HepG2 (cell line): ENCODE data around the gene PRMT5. TPM values are rescaled to one million over a fixed set of nuclear protein-coding genes. Genes with fewer than 3 reads are reported as not detected.

ENCODE experiments used
- CAMTA2 ChIP-seq: sonication (generic); formaldehyde crosslinking; IDR thresholded peaks from 2 replicates; pipeline ENCODE4 v1.4.0; 2020; ENCODE audit warnings: mild to moderate bottlenecking, missing genetic modification reagents, borderline replicate concordance
- HMG20B ChIP-seq: conservative IDR thresholded peaks from 2 replicates; pipeline ENCODE4 v1.6.1; 2016; ENCODE audit warnings: missing genetic modification reagents, missing compliant biosample characterization
- KDM1A ChIP-seq: IDR thresholded peaks from 2 replicates; pipeline ENCODE4 v1.6.1; 2016; ENCODE audit warnings: missing compliant biosample characterization
- MXD4 ChIP-seq: IDR thresholded peaks from 2 replicates; pipeline ENCODE4 v1.6.1; 2016; ENCODE audit warnings: mild to moderate bottlenecking, missing biosample characterization, missing genetic modification reagents
- NCOA5 ChIP-seq: sonication (generic); formaldehyde crosslinking; IDR thresholded peaks from 2 replicates; pipeline ENCODE4 v1.4.0; 2020; ENCODE audit warnings: missing genetic modification reagents
- PCBP2 ChIP-seq: fragments of 200-400 bp; formaldehyde crosslinking; optimal IDR thresholded peaks from 2 replicates; pipeline ENCODE3; 2018; ENCODE audit warnings: low read length, low read depth; ENCODE audit not compliant: poor library complexity, severe bottlenecking
- SNAI1 ChIP-seq: sonication (generic); formaldehyde crosslinking; IDR thresholded peaks from 2 replicates; pipeline ENCODE4 v1.5.0; 2020; ENCODE audit warnings: mild to moderate bottlenecking, missing genetic modification reagents, borderline replicate concordance
- ZNF263 ChIP-seq: sonication (generic); formaldehyde crosslinking; IDR thresholded peaks from 2 replicates; pipeline ENCODE4 v1.4.0; 2020; ENCODE audit warnings: missing genetic modification reagents
- ZNF317 ChIP-seq: sonication (generic); formaldehyde crosslinking; IDR thresholded peaks from 2 replicates; pipeline ENCODE4 v1.5.0; 2020; ENCODE audit warnings: mild to moderate bottlenecking, missing genetic modification reagents
- ZNF432 ChIP-seq: sonication (generic); formaldehyde crosslinking; IDR thresholded peaks from 2 replicates; pipeline ENCODE4 v1.5.0; 2020; ENCODE audit warnings: missing genetic modification reagents, mild to moderate bottlenecking, borderline replicate concordance
- ZNF484 ChIP-seq: sonication (generic); formaldehyde crosslinking; IDR thresholded peaks from 2 replicates; pipeline ENCODE4 v1.5.1; 2020; ENCODE audit warnings: mild to moderate bottlenecking, low read depth, missing genetic modification reagents, borderline replicate concordance
- polyA plus RNA-seq, 8 experiments: library from polyadenylated mRNA; depleted of rRNA in 3 of 8; stranded (reverse) in 7 of 8; unstranded in 1 of 8; fragments of >200 nt; fragmentation: Illumina TruSeq in 4 of 8; extraction: Trizol in 4 of 8; gene quantifications; 2 replicates each; pipeline versions ENCODE4 v1.2.1 to v1.2.3, GENCODE V29; 2011 to 2016; ENCODE audit warnings: low read depth in 4 of 8, missing spikeins in 1 of 8, mixed read lengths in 1 of 8; ENCODE audit not compliant: insufficient read depth in 1 of 8
- total RNA-seq, 5 experiments: library from RNA; depleted of rRNA; stranded (reverse); fragments of >200 nt; fragmentation: Illumina TruSeq; extraction: Trizol; gene quantifications; 2 replicates each; pipeline ENCODE4 v1.2.3, GENCODE V29; 2016; ENCODE audit warnings: low read depth in 1 of 5
- TF ChIP-seq, protein P1 (sequence below): sonication (generic); formaldehyde crosslinking; IDR thresholded peaks from 2 replicates; pipeline ENCODE4 v1.8.0; 2023; ENCODE audit warnings: mild to moderate bottlenecking, missing genetic modification reagents
- TF ChIP-seq, protein P2 (sequence below): IDR thresholded peaks from 2 replicates; pipeline ENCODE4 v1.6.1; 2012; ENCODE audit warnings: low read depth, low read length, improper control_type of control experiment
- TF ChIP-seq, protein P3 (sequence below): sonication (generic); formaldehyde crosslinking; IDR thresholded peaks from 2 replicates; pipeline ENCODE4 v1.4.0; 2020; ENCODE audit warnings: missing genetic modification reagents, borderline replicate concordance
- TF ChIP-seq, protein P4 (sequence below): sonication (generic); formaldehyde crosslinking; IDR thresholded peaks from 2 replicates; pipeline ENCODE4 v1.4.0; 2020; ENCODE audit warnings: missing genetic modification reagents
- TF ChIP-seq, protein P5 (sequence below): sonication (generic); formaldehyde crosslinking; IDR thresholded peaks from 2 replicates; pipeline ENCODE4 v1.4.0; 2020; ENCODE audit warnings: mild to moderate bottlenecking, low read depth, missing genetic modification reagents

PRMT5 gene
- total and polyA plus RNA-seq, 2 of the 13 experiments (the other 11 are each of a cell fraction or from before 2014, with no cell fraction given) = 210 to 354 TPM

DNA sequence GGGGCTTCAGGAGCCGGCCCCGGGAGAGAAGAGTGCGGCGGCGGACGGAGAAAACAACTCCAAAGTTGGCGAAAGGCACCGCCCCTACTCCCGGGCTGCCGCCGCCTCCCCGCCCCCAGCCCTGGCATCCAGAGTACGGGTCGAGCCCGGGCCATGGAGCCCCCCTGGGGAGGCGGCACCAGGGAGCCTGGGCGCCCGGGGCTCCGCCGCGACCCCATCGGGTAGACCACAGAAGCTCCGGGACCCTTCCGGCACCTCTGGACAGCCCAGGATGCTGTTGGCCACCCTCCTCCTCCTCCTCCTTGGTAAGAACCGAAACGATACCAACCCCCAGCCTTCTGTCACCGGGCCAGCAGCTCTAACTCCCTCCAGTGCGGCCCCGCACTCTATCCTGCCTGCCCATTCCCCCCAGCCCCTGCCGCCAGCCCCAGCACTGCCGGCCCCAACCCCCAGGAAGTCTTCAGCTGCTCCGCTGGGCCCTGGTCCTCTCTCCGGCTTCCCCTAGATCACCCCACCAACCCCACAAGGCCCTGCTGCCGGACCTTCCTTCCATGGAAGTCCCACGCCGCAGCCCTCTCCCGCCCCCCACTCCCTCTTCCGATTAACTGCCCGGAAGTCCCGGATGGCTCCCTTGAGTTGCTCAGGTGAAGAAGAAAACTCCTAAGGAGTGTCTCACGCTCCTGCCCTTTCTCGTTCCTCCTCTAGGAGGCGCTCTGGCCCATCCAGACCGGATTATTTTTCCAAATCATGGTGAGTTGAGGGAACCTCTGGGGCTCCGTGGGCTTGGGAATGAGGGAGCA, 56.9 kb downstream of the PRMT5 start (continued):
- TF ChIP-seq, protein P1, sequence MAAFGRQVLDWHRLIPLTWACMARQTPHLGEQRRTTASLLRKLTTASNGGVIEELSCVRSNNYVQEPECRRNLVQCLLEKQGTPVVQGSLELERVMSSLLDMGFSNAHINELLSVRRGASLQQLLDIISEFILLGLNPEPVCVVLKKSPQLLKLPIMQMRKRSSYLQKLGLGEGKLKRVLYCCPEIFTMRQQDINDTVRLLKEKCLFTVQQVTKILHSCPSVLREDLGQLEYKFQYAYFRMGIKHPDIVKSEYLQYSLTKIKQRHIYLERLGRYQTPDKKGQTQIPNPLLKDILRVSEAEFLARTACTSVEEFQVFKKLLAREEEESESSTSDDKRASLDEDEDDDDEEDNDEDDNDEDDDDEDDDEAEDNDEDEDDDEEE (CRISPR knock-in tag) = peak; percentile 66; the same call in 1 of the 2 replicates
- TF ChIP-seq, protein P2, sequence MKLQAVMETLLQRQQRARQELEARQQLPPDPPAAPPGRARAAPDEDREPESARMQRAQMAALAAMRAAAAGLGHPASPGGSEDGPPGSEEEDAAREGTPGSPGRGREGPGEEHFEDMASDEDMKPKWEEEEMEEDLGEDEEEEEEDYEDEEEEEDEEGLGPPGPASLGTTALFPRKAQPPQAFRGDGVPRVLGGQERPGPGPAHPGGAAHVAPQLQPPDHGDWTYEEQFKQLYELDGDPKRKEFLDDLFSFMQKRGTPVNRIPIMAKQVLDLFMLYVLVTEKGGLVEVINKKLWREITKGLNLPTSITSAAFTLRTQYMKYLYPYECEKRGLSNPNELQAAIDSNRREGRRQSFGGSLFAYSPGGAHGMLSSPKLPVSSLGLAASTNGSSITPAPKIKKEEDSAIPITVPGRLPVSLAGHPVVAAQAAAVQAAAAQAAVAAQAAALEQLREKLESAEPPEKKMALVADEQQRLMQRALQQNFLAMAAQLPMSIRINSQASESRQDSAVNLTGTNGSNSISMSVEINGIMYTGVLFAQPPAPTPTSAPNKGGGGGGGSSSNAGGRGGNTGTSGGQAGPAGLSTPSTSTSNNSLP = peak; percentile 76; the same call in 1 of the 2 replicates
- TF ChIP-seq ZNF263 (peak; percentile 14; the same call in 1 of the 2 replicates), HMG20B (CRISPR knock-in tag) (0 out of 2 replicates have a peak, but pooled peaks have one; percentile 6), ZNF484 (CRISPR knock-in tag) (no peak), SNAI1 (CRISPR knock-in tag) (no peak; the same call in 1 of the 2 replicates), CAMTA2 (CRISPR knock-in tag) (0 out of 2 replicates have a peak, but pooled peaks have one; percentile 55), MXD4 (CRISPR knock-in tag) (no peak; the same call in none of the 2 replicates), ZNF317 (CRISPR knock-in tag) (no peak), KDM1A (CRISPR knock-in tag) (no peak), NCOA5 (CRISPR knock-in tag) (no peak), ZNF432 (CRISPR knock-in tag) (no peak), PCBP2 (peak; percentile 67)
- TF ChIP-seq, protein P3, sequence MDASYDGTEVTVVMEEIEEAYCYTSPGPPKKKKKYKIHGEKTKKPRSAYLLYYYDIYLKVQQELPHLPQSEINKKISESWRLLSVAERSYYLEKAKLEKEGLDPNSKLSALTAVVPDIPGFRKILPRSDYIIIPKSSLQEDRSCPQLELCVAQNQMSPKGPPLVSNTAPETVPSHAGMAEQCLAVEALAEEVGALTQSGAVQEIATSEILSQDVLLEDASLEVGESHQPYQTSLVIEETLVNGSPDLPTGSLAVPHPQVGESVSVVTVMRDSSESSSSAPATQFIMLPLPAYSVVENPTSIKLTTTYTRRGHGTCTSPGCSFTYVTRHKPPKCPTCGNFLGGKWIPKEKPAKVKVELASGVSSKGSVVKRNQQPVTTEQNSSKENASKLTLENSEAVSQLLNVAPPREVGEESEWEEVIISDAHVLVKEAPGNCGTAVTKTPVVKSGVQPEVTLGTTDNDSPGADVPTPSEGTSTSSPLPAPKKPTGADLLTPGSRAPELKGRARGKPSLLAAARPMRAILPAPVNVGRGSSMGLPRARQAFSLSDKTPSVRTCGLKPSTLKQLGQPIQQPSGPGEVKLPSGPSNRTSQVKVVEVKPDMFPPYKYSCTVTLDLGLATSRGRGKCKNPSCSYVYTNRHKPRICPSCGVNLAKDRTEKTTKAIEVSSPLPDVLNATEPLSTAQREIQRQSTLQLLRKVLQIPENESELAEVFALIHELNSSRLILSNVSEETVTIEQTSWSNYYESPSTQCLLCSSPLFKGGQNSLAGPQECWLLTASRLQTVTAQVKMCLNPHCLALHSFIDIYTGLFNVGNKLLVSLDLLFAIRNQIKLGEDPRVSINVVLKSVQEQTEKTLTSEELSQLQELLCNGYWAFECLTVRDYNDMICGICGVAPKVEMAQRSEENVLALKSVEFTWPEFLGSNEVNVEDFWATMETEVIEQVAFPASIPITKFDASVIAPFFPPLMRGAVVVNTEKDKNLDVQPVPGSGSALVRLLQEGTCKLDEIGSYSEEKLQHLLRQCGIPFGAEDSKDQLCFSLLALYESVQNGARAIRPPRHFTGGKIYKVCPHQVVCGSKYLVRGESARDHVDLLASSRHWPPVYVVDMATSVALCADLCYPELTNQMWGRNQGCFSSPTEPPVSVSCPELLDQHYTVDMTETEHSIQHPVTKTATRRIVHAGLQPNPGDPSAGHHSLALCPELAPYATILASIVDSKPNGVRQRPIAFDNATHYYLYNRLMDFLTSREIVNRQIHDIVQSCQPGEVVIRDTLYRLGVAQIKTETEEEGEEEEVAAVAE (CRISPR knock-in tag) = 0 out of 2 replicates have a peak, but pooled peaks have one; percentile 52
- TF ChIP-seq, protein P4, sequence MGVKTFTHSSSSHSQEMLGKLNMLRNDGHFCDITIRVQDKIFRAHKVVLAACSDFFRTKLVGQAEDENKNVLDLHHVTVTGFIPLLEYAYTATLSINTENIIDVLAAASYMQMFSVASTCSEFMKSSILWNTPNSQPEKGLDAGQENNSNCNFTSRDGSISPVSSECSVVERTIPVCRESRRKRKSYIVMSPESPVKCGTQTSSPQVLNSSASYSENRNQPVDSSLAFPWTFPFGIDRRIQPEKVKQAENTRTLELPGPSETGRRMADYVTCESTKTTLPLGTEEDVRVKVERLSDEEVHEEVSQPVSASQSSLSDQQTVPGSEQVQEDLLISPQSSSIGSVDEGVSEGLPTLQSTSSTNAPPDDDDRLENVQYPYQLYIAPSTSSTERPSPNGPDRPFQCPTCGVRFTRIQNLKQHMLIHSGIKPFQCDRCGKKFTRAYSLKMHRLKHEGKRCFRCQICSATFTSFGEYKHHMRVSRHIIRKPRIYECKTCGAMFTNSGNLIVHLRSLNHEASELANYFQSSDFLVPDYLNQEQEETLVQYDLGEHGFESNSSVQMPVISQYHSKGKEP (CRISPR knock-in tag) = 0 out of 2 replicates have a peak, but pooled peaks have one; percentile 3
- TF ChIP-seq, protein P5, sequence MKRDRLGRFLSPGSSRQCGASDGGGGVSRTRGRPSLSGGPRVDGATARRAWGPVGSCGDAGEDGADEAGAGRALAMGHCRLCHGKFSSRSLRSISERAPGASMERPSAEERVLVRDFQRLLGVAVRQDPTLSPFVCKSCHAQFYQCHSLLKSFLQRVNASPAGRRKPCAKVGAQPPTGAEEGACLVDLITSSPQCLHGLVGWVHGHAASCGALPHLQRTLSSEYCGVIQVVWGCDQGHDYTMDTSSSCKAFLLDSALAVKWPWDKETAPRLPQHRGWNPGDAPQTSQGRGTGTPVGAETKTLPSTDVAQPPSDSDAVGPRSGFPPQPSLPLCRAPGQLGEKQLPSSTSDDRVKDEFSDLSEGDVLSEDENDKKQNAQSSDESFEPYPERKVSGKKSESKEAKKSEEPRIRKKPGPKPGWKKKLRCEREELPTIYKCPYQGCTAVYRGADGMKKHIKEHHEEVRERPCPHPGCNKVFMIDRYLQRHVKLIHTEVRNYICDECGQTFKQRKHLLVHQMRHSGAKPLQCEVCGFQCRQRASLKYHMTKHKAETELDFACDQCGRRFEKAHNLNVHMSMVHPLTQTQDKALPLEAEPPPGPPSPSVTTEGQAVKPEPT (CRISPR knock-in tag) = no peak
